ENCODE measurements around the gene RPL19. TPM values are rescaled to one million over a fixed set of nuclear protein-coding genes. Genes with fewer than 3 reads are reported as not detected.

The RPL19 gene
- total and polyA plus RNA-seq, 2 donors (not counting 3 experiments of a cell fraction or from before 2014, with no cell fraction given): 1,802 to 1,958 TPM

DNA sequence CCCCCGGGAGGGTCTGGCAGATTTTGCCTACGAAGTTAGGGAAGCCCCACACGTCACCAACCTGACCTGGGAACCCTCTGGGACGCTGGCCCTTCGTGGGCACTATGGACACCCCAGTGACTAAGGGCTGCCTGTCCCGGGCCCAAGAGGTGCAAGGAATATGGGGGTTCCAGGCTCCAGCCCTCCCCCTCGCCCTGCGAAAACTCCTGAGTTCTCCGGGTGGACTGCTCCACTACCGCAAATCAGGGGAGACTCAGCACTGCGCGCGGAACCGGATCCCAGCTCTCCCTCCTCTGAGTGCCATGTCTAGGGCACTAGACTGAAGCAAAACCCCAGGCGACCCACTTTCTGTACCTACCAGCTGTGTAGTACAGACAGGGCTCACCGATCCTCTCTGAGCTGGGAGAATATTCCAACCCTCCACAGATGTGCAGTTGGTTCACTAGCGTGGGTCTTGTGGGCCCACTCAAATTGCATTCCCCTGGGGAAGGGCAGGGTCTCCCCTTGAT is 34.2 kb upstream of the RPL19 start, which contains the start of gene ARL5C:
TSS of gene ARL5C (minus strand) at position 321 of the 509 bp plus-strand sequence. CDS start 401 bp downstream, outside the sequence.
- FAIRE-seq (no peak), DNase-seq (ENCODE audit: low read depth, low spot score) (no peak)
- Histone ChIP-seq H4K20me1 (replicated peaks; ENCODE audit: control insufficient read depth, extremely low read depth, insufficient read depth, low read length) (no peaks in the 10 kb centered on the region), H3K9me3 (replicated peaks; ENCODE audit: control insufficient read depth, insufficient read depth, low read length) (no peaks in the 10 kb centered on the region), H3K4me3 (replicated peaks in 1 of 3; ENCODE audit: insufficient read depth in 1 of 3, low read depth in 1 of 3, low read length in 3 of 3) (peak within 1 kb of the TSS; percentile 2 to 54 (median 36)), H3K36me3 (ENCODE audit: control insufficient read depth in 2 of 2, extremely low read depth in 1 of 2, insufficient read depth in 2 of 2, low read length in 2 of 2) (no peaks in the 10 kb centered on the region), H3K9ac (replicated peaks; ENCODE audit: extremely low read depth, insufficient read depth, low read length) (peak within 1 kb of the TSS; percentile 0), H3K4me2 (ENCODE audit: insufficient read depth, low read length) (peak within 1 kb of the TSS; percentile 74), H2AFZ (ENCODE audit: low read depth, low read length) (peak within 1 kb of the TSS; percentile 96), H3K79me2 (ENCODE audit: control insufficient read depth, insufficient read depth, low read length) (no peaks in the 10 kb centered on the region), H3K27ac (ENCODE audit: insufficient read depth, low read depth, low read length) (no peak within 1 kb of the TSS), H3K9me1 (replicated peaks; ENCODE audit: control insufficient read depth, extremely low read depth, insufficient read depth, low read length) (no peaks in the 10 kb centered on the region), H3K27me3 (ENCODE audit: control insufficient read depth in 2 of 2, insufficient read depth in 2 of 2, low read length in 2 of 2) (peaks cover 27 to 28% of the 10 kb centered on the region in 2 experiments), H3K4me1 (ENCODE audit: control insufficient read depth, extremely low read depth, insufficient read depth, low read length) (peaks cover 5% of the 10 kb centered on the region)
- dilution Hi-C loops (cut with MboI; ENCODE audit: extremely low pct_ligation_motif_present, low sequenced_read_pairs): no loop called here
- TF ChIP-seq GATA2 (IDR thresholded peaks at IDR 0.05; ENCODE audit: insufficient read depth, insufficient read length, low read depth, low read length) (no peak), POLR2A (IDR thresholded peaks at IDR 0.05; ENCODE audit: low read depth, low read length) (no peak), JUN (IDR thresholded peaks at IDR 0.05; ENCODE audit: borderline replicate concordance, insufficient read depth, insufficient read length, low read depth) (no peak), POLR2AphosphoS5 (IDR thresholded peaks at IDR 0.05; ENCODE audit: insufficient read depth, low read depth, low read length) (no peak), FOS (IDR thresholded peaks at IDR 0.05; ENCODE audit: borderline replicate concordance, insufficient read depth, low read length) (no peak)
- TF ChIP-seq, protein P1, sequence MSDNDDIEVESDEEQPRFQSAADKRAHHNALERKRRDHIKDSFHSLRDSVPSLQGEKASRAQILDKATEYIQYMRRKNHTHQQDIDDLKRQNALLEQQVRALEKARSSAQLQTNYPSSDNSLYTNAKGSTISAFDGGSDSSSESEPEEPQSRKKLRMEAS (IDR thresholded peaks at IDR 0.05; ENCODE audit: insufficient read depth, insufficient read length): no peak
- ChIA-PET CTCF (interaction anchor here (0.5 to 6.0 kb wide), 5 partner anchors 9 to 183 kb away, joined by 3 to 121 read pairs (median 39); partner anchors contain the start of gene PLXDC1), POLR2A (interaction anchor here (0.6 kb wide), 1 partner anchor 186 kb away, joined by 3 read pairs; no protein-coding TSS in a partner anchor)
- BruUV-seq (replicated peaks): no TSS peak
- intact Hi-C loops (cut with micrococcal nuclease): loop anchor here (2.0 kb wide), 1 partner anchor 67 kb away; no protein-coding TSS in a partner anchor
